DMS 273 (cell line): ENCODE measurements around the gene KLRC4.
"Not testable (repeated sequence)": the region's sequence is repeated elsewhere in the genome, so short reads cannot be mapped to it uniquely, and the experiment has no call there.

ENCODE experiments used
- DNase-seq: peaks from one replicate; lab custom pipeline; 2025; ENCODE audit not compliant: unreplicated experiment; lab: John Stamatoyannopoulos, UW

KLRC4 gene

GRCh38 chr12:10398168-10398567 lies 11.4 kb downstream of the KLRC4 start:
- DNase-seq = no peak

GRCh38 chr12:10397296-10397695 lies 12.3 kb downstream of the KLRC4 start:
- no peak for DNase-seq

GRCh38 chr12:10396176-10396575 lies 13.4 kb downstream of the KLRC4 start:
- DNase-seq = not testable (repeated sequence)

GRCh38 chr12:10395390-10395998 lies 14.1 kb downstream of the KLRC4 start:
- DNase-seq = no peak

- not testable (repeated sequence) for DNase-seq
These were observed 14.9 kb downstream of the KLRC4 start for GRCh38 chr12:10394531-10395152.

- no peak for DNase-seq
These were observed 16.3 kb downstream of the KLRC4 start for GRCh38 chr12:10393291-10393690.

GRCh38 chr12:10392394-10392930 lies 17.1 kb downstream of the KLRC4 start:
- peak; percentile 14 for DNase-seq

- DNase-seq = not testable (repeated sequence)
These were observed 18.6 kb downstream of the KLRC4 start for GRCh38 chr12:10390991-10391390.

GRCh38 chr12:10389904-10390303 lies 19.7 kb downstream of the KLRC4 start, which contains the start of gene KLRK1:
KLRK1 (minus strand) TSS chr12:10390041; CDS start chr12:10388810, 1,231 bp downstream.
- DNase-seq = no peak

GRCh38 chr12:10388624-10389413 lies 20.7 kb downstream of the KLRC4 start:
- DNase-seq = no peak

- DNase-seq = not testable (repeated sequence)
These were observed 22.1 kb downstream of the KLRC4 start for GRCh38 chr12:10387498-10387897.

- DNase-seq = no peak
These were observed 22.7 kb downstream of the KLRC4 start for GRCh38 chr12:10386857-10387256.

GRCh38 chr12:10385166-10385613 lies 24.4 kb downstream of the KLRC4 start:
- no peak for DNase-seq

- DNase-seq = no peak
These were observed 25.4 kb downstream of the KLRC4 start for GRCh38 chr12:10384191-10384590.

GRCh38 chr12:10381928-10382628 lies 27.5 kb downstream of the KLRC4 start:
- DNase-seq = no peak

GRCh38 chr12:10378737-10379136 lies 30.8 kb downstream of the KLRC4 start:
- DNase-seq = not testable (repeated sequence)

GRCh38 chr12:10374624-10375018 lies 34.9 kb downstream of the KLRC4 start:
- DNase-seq = no peak

GRCh38 chr12:10372559-10372958 lies 37.0 kb downstream of the KLRC4 start:
- no peak for DNase-seq

GRCh38 chr12:10371893-10372535 lies 37.5 kb downstream of the KLRC4 start:
- DNase-seq = not testable (repeated sequence)
